DND-41 (cell line): ENCODE data around the gene L3MBTL4.

Source experiments
- EZH2 ChIP-seq: IDR thresholded peaks from 3 replicates; pipeline ENCODE4 v1.6.1; 2012; ENCODE audit warnings: borderline replicate concordance, low read depth, mild to moderate bottlenecking, moderate library complexity, low read length, inconsistent platforms; ENCODE audit not compliant: severe bottlenecking
- TF ChIP-seq, protein P1 (sequence below): IDR thresholded peaks from 2 replicates; pipeline ENCODE4 v1.5.1; 2012; ENCODE audit warnings: borderline replicate concordance, low read length, moderate library complexity, mild to moderate bottlenecking; ENCODE audit not compliant: poor library complexity, severe bottlenecking; ENCODE audit errors: extremely low read depth

DNA sequence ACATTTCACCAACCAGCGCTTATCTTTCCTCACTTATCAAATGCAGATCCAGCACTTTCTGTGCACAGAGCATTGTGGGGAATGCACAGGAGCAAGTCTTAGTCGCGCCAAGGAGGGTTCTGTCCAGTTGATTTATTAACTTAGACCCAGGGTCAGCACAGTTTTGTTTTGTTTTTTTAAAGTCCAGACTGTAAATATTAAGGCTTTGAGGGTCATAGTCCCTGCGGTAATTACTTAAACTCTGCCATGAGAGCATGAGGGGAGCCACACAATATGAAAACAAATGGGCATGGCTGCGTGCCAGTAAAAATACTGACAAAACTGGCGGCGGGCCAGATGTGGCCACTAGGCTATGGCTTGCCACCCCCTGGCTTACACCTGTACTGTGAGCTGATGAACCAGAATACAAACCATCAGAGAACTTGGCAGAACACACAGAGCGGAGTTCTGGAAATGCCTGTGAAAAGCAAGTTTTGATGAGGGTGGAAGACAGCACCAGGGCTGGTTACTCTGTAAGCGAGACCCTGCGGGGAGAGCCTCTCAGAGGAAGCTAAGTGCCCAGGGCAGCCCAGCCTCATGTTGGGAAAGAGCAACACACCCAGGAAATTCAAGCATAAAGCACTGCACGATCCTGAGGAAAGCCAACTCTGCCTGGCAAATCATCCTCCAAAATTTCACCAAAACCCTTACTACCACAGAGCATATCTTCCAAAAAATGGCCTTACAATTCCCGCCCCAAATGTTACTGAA is 43.6 kb downstream of the L3MBTL4 start:
- TF ChIP-seq, protein P1, sequence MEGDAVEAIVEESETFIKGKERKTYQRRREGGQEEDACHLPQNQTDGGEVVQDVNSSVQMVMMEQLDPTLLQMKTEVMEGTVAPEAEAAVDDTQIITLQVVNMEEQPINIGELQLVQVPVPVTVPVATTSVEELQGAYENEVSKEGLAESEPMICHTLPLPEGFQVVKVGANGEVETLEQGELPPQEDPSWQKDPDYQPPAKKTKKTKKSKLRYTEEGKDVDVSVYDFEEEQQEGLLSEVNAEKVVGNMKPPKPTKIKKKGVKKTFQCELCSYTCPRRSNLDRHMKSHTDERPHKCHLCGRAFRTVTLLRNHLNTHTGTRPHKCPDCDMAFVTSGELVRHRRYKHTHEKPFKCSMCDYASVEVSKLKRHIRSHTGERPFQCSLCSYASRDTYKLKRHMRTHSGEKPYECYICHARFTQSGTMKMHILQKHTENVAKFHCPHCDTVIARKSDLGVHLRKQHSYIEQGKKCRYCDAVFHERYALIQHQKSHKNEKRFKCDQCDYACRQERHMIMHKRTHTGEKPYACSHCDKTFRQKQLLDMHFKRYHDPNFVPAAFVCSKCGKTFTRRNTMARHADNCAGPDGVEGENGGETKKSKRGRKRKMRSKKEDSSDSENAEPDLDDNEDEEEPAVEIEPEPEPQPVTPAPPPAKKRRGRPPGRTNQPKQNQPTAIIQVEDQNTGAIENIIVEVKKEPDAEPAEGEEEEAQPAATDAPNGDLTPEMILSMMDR: no peak
- TF ChIP-seq EZH2: no peak
